IPS-11a (cell line): ENCODE data around the gene UGT3A2.
"Not testable (repeated sequence)": the region's sequence is repeated elsewhere in the genome, so short reads cannot be mapped to it uniquely, and the experiment has no call there.

Experiments used
- H3K4me3 ChIP-seq: one replicate; pipeline ENCODE4 v1.5.1; 2013; ENCODE audit warnings: low read depth, low read length, control low read depth

Gene UGT3A2

GRCh38 chr5:36055984-36056383 is 10.7 kb downstream of the UGT3A2 start:
- H3K4me3 ChIP-seq, result no peak overlapping the region

GRCh38 chr5:36054647-36055046 is 12.0 kb downstream of the UGT3A2 start:
- no peak overlapping the region for H3K4me3 ChIP-seq

DNA sequence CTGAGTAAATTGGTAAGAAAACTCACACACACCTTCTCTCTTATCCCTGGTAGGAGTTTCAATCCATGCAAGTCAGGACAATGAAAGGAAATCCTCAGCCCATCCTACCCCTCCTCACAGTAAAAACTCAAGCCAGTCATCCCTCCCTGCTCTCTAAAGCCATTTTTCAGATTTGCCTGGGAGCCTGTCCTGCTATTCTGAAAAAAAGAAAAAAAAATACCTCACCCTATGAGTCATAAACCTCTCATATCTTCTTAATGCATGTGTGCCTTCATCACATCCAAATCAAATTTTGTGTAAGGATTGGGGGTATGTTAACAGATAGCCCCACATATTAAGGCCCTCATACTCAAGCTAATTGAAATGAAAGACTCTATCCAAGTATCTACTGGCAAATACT is 14.1 kb downstream of the UGT3A2 start:
- no peak overlapping the region for H3K4me3 ChIP-seq

DNA sequence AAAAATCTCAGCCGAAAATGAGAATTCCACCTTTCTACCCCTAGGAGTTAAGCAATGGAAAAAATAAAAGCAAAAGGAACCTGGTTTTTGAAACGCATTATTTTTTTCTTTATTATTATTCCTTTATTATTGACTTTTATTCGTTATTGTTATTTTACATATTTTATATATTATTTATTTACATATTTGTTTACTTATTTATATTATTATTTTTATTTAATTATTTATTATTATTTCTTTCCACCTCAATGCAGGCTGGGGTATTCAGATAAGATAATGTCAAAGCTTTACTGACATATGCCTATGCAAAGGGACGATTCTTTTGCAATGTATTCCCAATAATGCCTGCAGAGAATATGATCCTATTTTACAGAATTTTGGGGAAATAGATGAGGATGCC is 16.7 kb downstream of the UGT3A2 start:
- H3K4me3 ChIP-seq, result no peak overlapping the region

DNA sequence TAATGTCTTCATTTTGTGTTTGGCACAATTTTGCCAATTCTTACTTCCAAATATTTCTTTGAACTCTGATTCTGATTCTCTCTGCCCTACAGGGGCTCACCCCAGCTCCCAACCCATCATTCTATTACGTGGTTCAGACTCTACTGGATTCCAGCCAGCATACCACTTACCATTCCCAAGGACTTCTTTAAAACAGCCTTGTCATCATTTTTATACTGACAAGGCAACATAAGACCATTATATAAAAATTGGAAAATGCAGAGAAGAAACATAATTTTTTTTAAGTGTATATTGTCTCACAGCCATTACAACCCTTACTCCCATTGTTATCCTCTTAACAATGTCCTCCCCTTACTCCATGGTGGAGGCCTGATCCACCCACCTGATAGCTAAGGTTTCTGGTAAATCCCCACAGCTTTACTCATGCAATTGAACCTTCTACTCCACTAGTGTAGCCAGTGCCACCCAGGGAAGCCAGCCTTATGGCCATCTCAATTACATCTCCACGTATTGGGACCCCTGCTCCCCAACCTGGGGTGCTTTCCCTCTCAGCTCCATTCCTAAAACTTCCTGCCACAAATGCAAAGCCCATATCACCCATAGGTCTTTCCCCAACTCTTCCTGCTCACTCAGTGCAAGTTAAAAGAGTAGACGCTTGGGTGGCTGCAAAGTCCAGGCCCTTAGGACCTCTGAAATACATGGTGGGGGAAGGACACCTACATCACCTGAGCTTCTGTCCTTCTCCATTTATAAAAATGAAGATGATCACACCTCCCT is 19.1 kb downstream of the UGT3A2 start:
- H3K4me3 ChIP-seq, result no peak overlapping the region

GRCh38 chr5:36045895-36046294 is 20.8 kb downstream of the UGT3A2 start:
- no peak overlapping the region for H3K4me3 ChIP-seq

DNA sequence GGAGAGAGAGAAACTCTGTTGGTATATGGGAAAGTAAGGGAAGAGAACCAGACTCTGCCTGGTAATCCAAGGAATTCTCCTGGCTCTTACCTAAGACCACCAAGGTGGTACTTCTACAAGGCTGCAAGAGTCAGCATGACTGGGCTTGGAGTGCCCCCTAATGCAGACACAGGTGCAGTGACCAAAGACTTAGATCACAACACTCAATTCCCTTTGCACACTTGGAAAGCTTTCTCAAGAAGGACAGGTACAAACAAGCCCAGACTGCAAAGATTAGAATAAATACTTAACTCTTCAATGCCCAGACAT is 25.2 kb downstream of the UGT3A2 start:
- no peak overlapping the region for H3K4me3 ChIP-seq

- no peak overlapping the region for H3K4me3 ChIP-seq
These were observed 25.8 kb downstream of the UGT3A2 start for GRCh38 chr5:36040651-36041536.

- no peak overlapping the region for H3K4me3 ChIP-seq
These were observed 31.0 kb downstream of the UGT3A2 start for GRCh38 chr5:36035696-36036095.

GRCh38 chr5:36034536-36035134 is 32.0 kb downstream of the UGT3A2 start:
- not testable (repeated sequence) for H3K4me3 ChIP-seq

- H3K4me3 ChIP-seq, result no peak overlapping the region
These were observed 33.2 kb downstream of the UGT3A2 start for GRCh38 chr5:36033486-36033885.

DNA sequence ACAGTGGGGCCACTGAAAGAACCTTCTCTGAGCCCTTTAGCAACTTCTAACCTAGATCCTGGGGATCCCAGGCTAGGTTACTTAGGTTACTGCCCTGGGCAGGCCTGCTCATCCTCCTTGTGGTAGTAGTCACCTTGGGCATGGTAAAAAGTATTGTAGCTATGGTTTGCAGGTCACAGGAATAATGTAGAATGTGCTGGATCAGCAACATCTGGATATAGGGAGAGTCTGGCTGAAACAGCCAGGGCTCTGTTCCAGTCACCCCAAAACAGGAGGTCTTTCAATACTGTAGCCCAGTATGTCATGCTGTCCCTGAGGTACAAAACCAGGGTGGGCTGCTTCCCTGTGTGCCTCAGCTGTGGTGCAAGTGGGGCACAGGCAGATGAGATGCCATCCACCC is 33.6 kb downstream of the UGT3A2 start:
- no peak overlapping the region for H3K4me3 ChIP-seq

DNA sequence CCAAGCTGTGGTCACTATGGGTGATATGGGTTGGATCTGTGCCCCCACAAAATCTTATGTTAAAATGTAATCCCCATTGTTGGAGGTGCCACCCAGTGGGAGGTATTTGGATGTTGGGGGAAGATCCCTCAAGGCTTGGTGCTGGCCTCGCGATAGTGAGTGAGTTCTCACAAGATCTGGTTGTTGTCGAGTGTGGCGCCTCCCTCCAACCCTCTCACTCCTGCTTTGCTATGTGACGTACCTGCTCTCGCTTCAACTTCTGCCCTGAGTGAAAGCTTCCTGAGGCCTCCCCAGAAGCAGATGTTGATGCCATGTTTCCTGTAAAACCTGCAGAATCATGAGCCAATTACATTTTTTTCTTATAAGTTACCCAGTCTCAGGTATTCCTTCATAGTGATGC is 35.5 kb downstream of the UGT3A2 start:
- H3K4me3 ChIP-seq, result no peak overlapping the region

DNA sequence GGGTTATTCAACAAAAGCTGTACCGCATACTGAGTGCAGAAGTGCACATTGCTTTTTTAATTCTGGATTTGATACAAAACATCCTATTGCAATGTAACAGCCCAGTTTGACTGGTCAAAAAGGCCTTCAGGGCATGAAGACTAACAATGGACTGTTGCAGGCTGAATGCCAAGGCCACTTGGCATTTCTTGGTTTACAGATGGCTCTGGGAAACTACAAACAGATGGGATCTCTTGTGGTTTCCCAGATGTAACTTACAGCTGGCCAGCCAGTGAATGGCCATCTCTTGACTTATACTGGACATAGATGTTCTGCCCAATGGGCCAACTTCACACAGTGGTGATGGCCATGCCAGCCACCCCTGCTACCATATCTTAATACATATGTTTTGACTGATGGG is 36.8 kb downstream of the UGT3A2 start:
- H3K4me3 ChIP-seq, result no peak overlapping the region

DNA sequence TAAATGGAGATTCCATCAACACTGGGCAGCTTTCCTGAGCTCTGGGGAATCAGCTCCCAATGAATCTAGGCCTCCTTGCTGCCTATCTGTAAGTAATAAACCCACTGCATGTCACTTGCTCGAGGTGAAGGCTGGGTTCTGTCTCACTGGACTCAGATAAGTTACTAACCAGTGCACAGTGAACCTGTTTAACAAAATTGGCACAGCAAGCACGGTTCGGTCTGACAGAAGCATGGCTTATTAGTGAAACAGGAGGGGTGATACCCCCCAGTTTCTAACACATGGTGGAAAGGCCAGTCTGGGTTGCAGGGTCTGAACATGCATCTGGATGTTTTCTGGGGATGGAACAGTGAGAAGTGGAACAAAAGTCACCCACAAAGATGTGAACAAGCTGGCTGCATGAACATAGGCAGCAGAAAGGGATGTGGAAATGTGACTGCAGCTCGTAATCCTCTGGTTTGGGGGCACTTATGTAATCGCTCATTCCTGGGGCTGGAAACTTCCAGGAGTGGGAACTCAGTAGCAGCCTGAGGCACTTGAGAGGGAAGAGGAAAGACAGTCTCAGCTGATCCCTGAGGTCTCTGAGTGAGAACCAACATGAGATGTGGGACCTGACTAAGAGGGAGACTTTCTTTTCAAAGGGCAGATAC is 37.7 kb downstream of the UGT3A2 start:
- H3K4me3 ChIP-seq, result no peak overlapping the region

- H3K4me3 ChIP-seq, result no peak overlapping the region
These were observed 39.0 kb downstream of the UGT3A2 start for GRCh38 chr5:36027711-36028110.

GRCh38 chr5:36026706-36027465 is 39.8 kb downstream of the UGT3A2 start:
- no peak overlapping the region for H3K4me3 ChIP-seq

DNA sequence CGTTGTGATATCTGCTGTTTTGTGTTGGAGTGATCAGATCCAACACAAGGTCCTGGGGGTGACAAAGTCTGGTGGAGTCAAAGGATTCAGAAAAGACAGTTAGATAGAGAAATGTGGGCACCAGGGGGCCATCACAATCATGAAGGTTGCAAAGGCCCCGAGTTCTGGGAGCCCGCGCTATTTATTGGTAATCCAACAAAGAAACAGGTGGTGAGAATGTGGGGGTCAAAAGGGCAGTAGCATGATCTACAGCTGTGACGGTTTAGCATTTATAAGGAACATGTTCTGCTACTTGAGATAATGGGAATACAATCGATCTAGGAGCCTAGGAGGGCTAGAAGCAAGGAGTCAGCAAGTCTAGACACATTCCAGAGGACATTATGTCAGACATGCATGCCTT is 44.4 kb downstream of the UGT3A2 start:
- H3K4me3 ChIP-seq, result not testable (repeated sequence)

GRCh38 chr5:36019584-36019983 is 47.1 kb downstream of the UGT3A2 start:
- not testable (repeated sequence) for H3K4me3 ChIP-seq

GRCh38 chr5:36017622-36018021 is 49.1 kb downstream of the UGT3A2 start:
- no peak overlapping the region for H3K4me3 ChIP-seq

DNA sequence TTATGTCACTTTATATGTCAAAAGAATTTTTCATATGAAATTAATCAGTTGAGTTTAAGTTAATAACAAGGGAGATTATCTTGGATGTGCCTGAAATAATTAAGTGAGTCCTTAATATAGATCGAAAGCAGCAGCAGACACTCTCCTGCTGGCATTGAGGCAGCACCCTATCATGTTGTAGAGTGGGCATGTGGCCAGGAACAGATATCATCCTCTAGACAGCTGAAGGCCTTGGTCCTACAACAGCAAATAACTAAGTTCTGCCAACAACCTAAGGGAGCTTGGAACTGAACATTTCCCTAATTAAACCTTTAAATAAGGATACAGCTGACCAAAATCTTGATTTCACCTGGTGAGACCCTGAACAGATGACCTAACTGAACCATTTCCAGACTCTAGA is 49.7 kb downstream of the UGT3A2 start:
- no peak overlapping the region for H3K4me3 ChIP-seq
